ENCODE measurements around the gene CCR4. TPM values are rescaled to one million over a fixed set of nuclear protein-coding genes. Genes with fewer than 3 reads are reported as not detected.
"Not testable (repeated sequence)": the region's sequence is repeated elsewhere in the genome, so short reads cannot be mapped to it uniquely, and the experiment has no call there.

CCR4 gene
- total RNA-seq, 1 donor: not detected

- H3K27me3 ChIP-seq (ENCODE audit: insufficient read depth, low read length); H2AFZ ChIP-seq (ENCODE audit: low read length); H3K4me1 ChIP-seq (ENCODE audit: insufficient read depth, low read length); H3K27ac ChIP-seq (ENCODE audit: low read depth, low read length); H4K20me1 ChIP-seq (ENCODE audit: insufficient read depth, low read length); H3K9me3 ChIP-seq (ENCODE audit: low read depth, low read length); H3K4me3 ChIP-seq (ENCODE audit: insufficient read depth, low read length); DNase-seq (ENCODE audit: insufficient read length, low spot score, missing footprints); H3K79me2 ChIP-seq (ENCODE audit: insufficient read depth, low read length); H3K4me2 ChIP-seq (ENCODE audit: insufficient read depth, low read length); H3K36me3 ChIP-seq (ENCODE audit: insufficient read depth, low read length): not testable (repeated sequence)
Observed at GRCh38 chr3:32966627-32967026, 15.2 kb downstream of the CCR4 start.

- no peak overlapping the region for H2AFZ ChIP-seq (ENCODE audit: low read length)
- no peaks in the 10 kb centered on the region for H3K9me3 ChIP-seq (ENCODE audit: low read depth, low read length)
- H3K79me2 ChIP-seq (ENCODE audit: insufficient read depth, low read length): no peaks in the 10 kb centered on the region
- no peak overlapping the region for H3K4me2 ChIP-seq (ENCODE audit: insufficient read depth, low read length)
- H3K4me1 ChIP-seq (ENCODE audit: insufficient read depth, low read length): no peaks in the 10 kb centered on the region
- peaks cover 4% of the 10 kb centered on the region for H3K27me3 ChIP-seq (ENCODE audit: insufficient read depth, low read length)
- no peaks in the 10 kb centered on the region for H4K20me1 ChIP-seq (ENCODE audit: insufficient read depth, low read length)
- H3K36me3 ChIP-seq (ENCODE audit: insufficient read depth, low read length): no peaks in the 10 kb centered on the region
- no peak overlapping the region for H3K27ac ChIP-seq (ENCODE audit: low read depth, low read length)
- no peak overlapping the region for H3K4me3 ChIP-seq (ENCODE audit: insufficient read depth, low read length)
- no peak for DNase-seq (ENCODE audit: insufficient read length, low spot score, missing footprints)
- no peak for TF ChIP-seq CTCF (IDR thresholded peaks at IDR 0.05; ENCODE audit: extremely low read depth, low read depth, low read length)
Observed at GRCh38 chr3:32968166-32968919, 16.9 kb downstream of the CCR4 start.

- H4K20me1 ChIP-seq (ENCODE audit: insufficient read depth, low read length): no peaks in the 10 kb centered on the region
- H3K27ac ChIP-seq (ENCODE audit: low read depth, low read length): no peak overlapping the region
- no peaks in the 10 kb centered on the region for H3K36me3 ChIP-seq (ENCODE audit: insufficient read depth, low read length)
- H3K4me1 ChIP-seq (ENCODE audit: insufficient read depth, low read length): no peaks in the 10 kb centered on the region
- H3K79me2 ChIP-seq (ENCODE audit: insufficient read depth, low read length): no peaks in the 10 kb centered on the region
- TF ChIP-seq CTCF (IDR thresholded peaks at IDR 0.05; ENCODE audit: extremely low read depth, low read depth, low read length): no peak
- H3K27me3 ChIP-seq (ENCODE audit: insufficient read depth, low read length): peaks cover 4% of the 10 kb centered on the region
- no peaks in the 10 kb centered on the region for H3K9me3 ChIP-seq (ENCODE audit: low read depth, low read length)
- no peak overlapping the region for H2AFZ ChIP-seq (ENCODE audit: low read length)
- H3K4me3 ChIP-seq (ENCODE audit: insufficient read depth, low read length): no peak overlapping the region
- DNase-seq (ENCODE audit: insufficient read length, low spot score, missing footprints): no peak
- no peak overlapping the region for H3K4me2 ChIP-seq (ENCODE audit: insufficient read depth, low read length)
Observed at GRCh38 chr3:32968920-32969389, 17.5 kb downstream of the CCR4 start.

- no peak for TF ChIP-seq CTCF (IDR thresholded peaks at IDR 0.05; ENCODE audit: extremely low read depth, low read depth, low read length)
- no peak overlapping the region for H2AFZ ChIP-seq (ENCODE audit: low read length)
- H3K4me1 ChIP-seq (ENCODE audit: insufficient read depth, low read length): no peaks in the 10 kb centered on the region
- peaks cover 4% of the 10 kb centered on the region for H3K27me3 ChIP-seq (ENCODE audit: insufficient read depth, low read length)
- no peaks in the 10 kb centered on the region for H3K79me2 ChIP-seq (ENCODE audit: insufficient read depth, low read length)
- no peak for DNase-seq (ENCODE audit: insufficient read length, low spot score, missing footprints)
- H3K27ac ChIP-seq (ENCODE audit: low read depth, low read length): no peak overlapping the region
- H4K20me1 ChIP-seq (ENCODE audit: insufficient read depth, low read length): no peaks in the 10 kb centered on the region
- no peaks in the 10 kb centered on the region for H3K36me3 ChIP-seq (ENCODE audit: insufficient read depth, low read length)
- H3K4me3 ChIP-seq (ENCODE audit: insufficient read depth, low read length): no peak overlapping the region
- H3K9me3 ChIP-seq (ENCODE audit: low read depth, low read length): no peaks in the 10 kb centered on the region
- H3K4me2 ChIP-seq (ENCODE audit: insufficient read depth, low read length): no peak overlapping the region
Observed at GRCh38 chr3:32969656-32970055, 18.2 kb downstream of the CCR4 start.

- not testable (repeated sequence) for H3K4me3 ChIP-seq (ENCODE audit: insufficient read depth, low read length); H3K4me2 ChIP-seq (ENCODE audit: insufficient read depth, low read length); H3K9me3 ChIP-seq (ENCODE audit: low read depth, low read length); H3K36me3 ChIP-seq (ENCODE audit: insufficient read depth, low read length); H3K27ac ChIP-seq (ENCODE audit: low read depth, low read length); DNase-seq (ENCODE audit: insufficient read length, low spot score, missing footprints); H3K27me3 ChIP-seq (ENCODE audit: insufficient read depth, low read length); H2AFZ ChIP-seq (ENCODE audit: low read length); H3K4me1 ChIP-seq (ENCODE audit: insufficient read depth, low read length); H4K20me1 ChIP-seq (ENCODE audit: insufficient read depth, low read length); H3K79me2 ChIP-seq (ENCODE audit: insufficient read depth, low read length)
Observed at GRCh38 chr3:32971291-32971690, 19.8 kb downstream of the CCR4 start.

All from osteoblast (primary cell).